Measurements from ENCODE around the gene MERTK.

- no peak for TF ChIP-seq CTCF (IDR thresholded peaks at IDR 0.05)
- no peak for TF ChIP-seq POLR2A (IDR thresholded peaks at IDR 0.05)
These were observed 158.2 kb downstream of the MERTK start for GRCh38 chr2:112056626-112056987.
